Glutamatergic neuron (in vitro differentiated cells): ENCODE results near the gene IKZF3. TPM values are rescaled to one million over a fixed set of nuclear protein-coding genes. Genes with fewer than 3 reads are reported as not detected.

Experiments
- DNase-seq: peaks from one replicate; pipeline ENCODE4 v3.0.0; 2022
- H3K27ac Mint-ChIP-seq: one replicate; pipeline ENCODE4 v1.8.0; 2020; ENCODE audit warnings: mild to moderate bottlenecking, mixed read lengths, inconsistent platforms; ENCODE audit not compliant: unreplicated experiment
- H3K27me3 Mint-ChIP-seq: one replicate; pipeline ENCODE4 v1.8.0; 2020; ENCODE audit warnings: mild to moderate bottlenecking, moderate library complexity, mixed read lengths, inconsistent platforms; ENCODE audit not compliant: unreplicated experiment
- H3K36me3 Mint-ChIP-seq: one replicate; pipeline ENCODE4 v1.8.0; 2020; ENCODE audit warnings: mild to moderate bottlenecking, mixed read lengths, inconsistent platforms; ENCODE audit not compliant: unreplicated experiment
- H3K4me1 Mint-ChIP-seq: one replicate; pipeline ENCODE4 v1.8.0; 2020; ENCODE audit warnings: mild to moderate bottlenecking, low read depth, mixed read lengths, inconsistent platforms; ENCODE audit not compliant: unreplicated experiment
- H3K4me3 Mint-ChIP-seq: one replicate; pipeline ENCODE4 v1.8.0; 2020; ENCODE audit warnings: mild to moderate bottlenecking, mixed read lengths, inconsistent platforms; ENCODE audit not compliant: unreplicated experiment
- H3K9me3 Mint-ChIP-seq: one replicate; pipeline ENCODE4 v1.8.0; 2020; ENCODE audit warnings: mild to moderate bottlenecking, moderate library complexity, mixed read lengths, inconsistent platforms; ENCODE audit not compliant: unreplicated experiment
- total RNA-seq: library from RNA; stranded (reverse); fragmentation: NEBNext Ultra II Directional; extraction: Animal tissue kit (Norgen Biotek cat#: 25700); gene quantifications from one replicate; pipeline ENCODE4 v1.2.1, GENCODE V29; 2021; ENCODE audit not compliant: unreplicated experiment
- TF ChIP-seq, protein P1 (sequence below): fragments of 200-600 bp; sonication (generic); IDR thresholded peaks from one replicate; pipeline ENCODE4 v1.5.0; 2021; ENCODE audit not compliant: partially characterized antibody, unreplicated experiment

Gene IKZF3
- total RNA-seq, 1 donor from 2014 or later: not detected

DNA sequence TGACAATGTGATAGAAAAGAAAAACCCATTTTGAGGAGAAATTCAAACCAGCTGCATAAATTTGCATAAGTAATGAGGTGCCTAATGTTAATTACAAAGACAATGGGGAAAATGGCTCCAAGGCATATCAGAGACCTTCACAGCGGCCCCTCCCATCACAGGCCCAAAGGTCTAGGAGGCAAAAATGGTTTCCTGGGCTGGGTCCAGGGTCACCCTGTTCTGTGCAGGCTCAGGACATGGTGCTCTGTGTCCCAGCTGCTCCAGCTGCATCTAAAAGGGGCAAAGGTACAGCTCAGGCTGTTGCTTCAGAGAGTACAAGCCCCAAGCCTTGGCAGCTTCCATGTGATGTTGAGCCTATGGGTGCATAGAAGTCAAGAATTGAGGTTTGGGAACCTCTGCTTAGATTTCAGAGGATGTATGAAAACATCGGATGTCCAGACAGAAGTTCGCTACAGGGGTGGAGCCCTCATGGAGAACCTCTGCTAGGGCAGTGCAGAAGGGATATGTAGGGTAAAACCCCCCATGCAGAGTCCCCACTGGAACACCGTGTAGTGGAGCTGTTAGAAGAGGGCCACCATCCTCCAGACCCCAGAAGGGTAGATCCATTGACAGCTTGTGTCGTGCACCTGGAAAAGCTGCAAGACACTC lies 40.6 kb downstream of the IKZF3 start:
- H3K27ac Mint-ChIP-seq: no peak overlapping the region
- peaks cover 19% of the 10 kb centered on the region for H3K36me3 Mint-ChIP-seq
- no peaks in the 10 kb centered on the region for H3K4me1 Mint-ChIP-seq
- DNase-seq: no peak
- no peak overlapping the region for H3K4me3 Mint-ChIP-seq
- TF ChIP-seq, protein P1, sequence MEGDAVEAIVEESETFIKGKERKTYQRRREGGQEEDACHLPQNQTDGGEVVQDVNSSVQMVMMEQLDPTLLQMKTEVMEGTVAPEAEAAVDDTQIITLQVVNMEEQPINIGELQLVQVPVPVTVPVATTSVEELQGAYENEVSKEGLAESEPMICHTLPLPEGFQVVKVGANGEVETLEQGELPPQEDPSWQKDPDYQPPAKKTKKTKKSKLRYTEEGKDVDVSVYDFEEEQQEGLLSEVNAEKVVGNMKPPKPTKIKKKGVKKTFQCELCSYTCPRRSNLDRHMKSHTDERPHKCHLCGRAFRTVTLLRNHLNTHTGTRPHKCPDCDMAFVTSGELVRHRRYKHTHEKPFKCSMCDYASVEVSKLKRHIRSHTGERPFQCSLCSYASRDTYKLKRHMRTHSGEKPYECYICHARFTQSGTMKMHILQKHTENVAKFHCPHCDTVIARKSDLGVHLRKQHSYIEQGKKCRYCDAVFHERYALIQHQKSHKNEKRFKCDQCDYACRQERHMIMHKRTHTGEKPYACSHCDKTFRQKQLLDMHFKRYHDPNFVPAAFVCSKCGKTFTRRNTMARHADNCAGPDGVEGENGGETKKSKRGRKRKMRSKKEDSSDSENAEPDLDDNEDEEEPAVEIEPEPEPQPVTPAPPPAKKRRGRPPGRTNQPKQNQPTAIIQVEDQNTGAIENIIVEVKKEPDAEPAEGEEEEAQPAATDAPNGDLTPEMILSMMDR: no peak
- peaks cover 8% of the 10 kb centered on the region for H3K9me3 Mint-ChIP-seq
- H3K27me3 Mint-ChIP-seq: no peaks in the 10 kb centered on the region

DNA sequence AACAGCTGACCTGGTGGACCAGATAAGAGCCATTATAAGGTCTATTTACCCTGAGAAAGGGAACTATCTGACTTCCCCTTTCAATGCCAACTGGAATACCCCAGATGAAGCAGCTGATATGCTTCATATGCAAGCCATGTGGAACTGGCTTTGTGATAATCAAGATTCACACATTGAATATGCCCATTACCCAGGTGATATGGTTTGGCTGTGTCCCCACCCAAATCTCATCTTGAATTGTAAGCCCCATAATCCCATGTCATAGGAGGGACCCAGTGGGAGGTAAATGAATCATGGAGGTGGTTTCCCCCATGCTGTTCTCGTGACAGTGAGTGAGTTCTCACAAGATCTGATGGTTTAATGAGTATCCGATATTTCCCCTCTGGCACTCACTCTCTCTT lies 42.1 kb downstream of the IKZF3 start:
- Mint-ChIP-seq H3K36me3 (peaks cover 19% of the 10 kb centered on the region), H3K4me1 (no peaks in the 10 kb centered on the region), H3K27me3 (no peaks in the 10 kb centered on the region), H3K9me3 (peaks cover 8% of the 10 kb centered on the region), H3K4me3 (no peak overlapping the region), H3K27ac (no peak overlapping the region)
- TF ChIP-seq, protein P1: no peak
- no peak for DNase-seq

DNA sequence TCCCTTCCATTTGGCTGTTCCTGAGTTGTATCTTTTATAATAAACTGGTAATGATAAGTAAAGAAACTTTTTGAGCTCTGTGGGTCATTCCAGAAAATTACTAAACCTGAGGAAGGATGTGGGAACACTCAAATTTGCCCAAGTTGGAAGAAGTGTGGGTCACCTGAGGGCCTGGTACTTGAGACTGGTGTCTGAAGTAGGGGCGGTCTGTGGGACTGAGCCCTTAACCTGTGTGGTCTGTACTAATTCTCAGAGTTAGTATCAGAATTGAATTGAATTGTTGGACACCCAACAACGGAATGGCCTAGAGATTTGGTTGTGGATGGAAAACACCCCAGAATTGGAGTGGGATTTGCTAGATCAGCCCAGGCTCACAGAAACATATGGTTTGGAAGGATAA lies 43.1 kb downstream of the IKZF3 start:
- H3K4me1 Mint-ChIP-seq: no peaks in the 10 kb centered on the region
- H3K4me3 Mint-ChIP-seq: no peak overlapping the region
- peaks cover 19% of the 10 kb centered on the region for H3K36me3 Mint-ChIP-seq
- no peak for DNase-seq
- H3K27me3 Mint-ChIP-seq: no peaks in the 10 kb centered on the region
- peaks cover 8% of the 10 kb centered on the region for H3K9me3 Mint-ChIP-seq
- no peak overlapping the region for H3K27ac Mint-ChIP-seq
- TF ChIP-seq, protein P1: no peak

DNA sequence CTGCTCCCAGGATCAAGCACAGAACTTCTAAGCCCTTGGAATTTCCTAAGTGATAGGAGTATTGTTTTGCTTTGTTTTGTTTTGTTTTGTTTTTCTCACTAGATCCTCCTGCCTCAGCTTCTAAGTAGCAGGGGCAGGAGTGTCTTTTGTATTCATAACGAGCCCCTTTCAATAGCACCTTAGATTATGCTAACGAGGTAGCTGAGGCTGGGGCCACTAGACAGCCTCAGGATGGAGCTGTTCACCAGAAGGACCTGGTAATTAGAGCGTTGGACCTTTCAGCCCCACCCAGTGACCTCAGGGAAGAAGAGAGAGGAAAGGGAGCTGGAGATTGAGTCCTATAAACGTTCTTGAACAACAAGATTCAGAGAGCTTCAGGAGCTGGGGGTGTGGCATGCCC lies 43.6 kb downstream of the IKZF3 start:
- H3K4me3 Mint-ChIP-seq: no peak overlapping the region
- no peak for DNase-seq
- H3K27me3 Mint-ChIP-seq: no peaks in the 10 kb centered on the region
- H3K27ac Mint-ChIP-seq: no peak overlapping the region
- peaks cover 8% of the 10 kb centered on the region for H3K9me3 Mint-ChIP-seq
- TF ChIP-seq, protein P1: no peak
- peaks cover 19% of the 10 kb centered on the region for H3K36me3 Mint-ChIP-seq
- H3K4me1 Mint-ChIP-seq: no peaks in the 10 kb centered on the region

DNA sequence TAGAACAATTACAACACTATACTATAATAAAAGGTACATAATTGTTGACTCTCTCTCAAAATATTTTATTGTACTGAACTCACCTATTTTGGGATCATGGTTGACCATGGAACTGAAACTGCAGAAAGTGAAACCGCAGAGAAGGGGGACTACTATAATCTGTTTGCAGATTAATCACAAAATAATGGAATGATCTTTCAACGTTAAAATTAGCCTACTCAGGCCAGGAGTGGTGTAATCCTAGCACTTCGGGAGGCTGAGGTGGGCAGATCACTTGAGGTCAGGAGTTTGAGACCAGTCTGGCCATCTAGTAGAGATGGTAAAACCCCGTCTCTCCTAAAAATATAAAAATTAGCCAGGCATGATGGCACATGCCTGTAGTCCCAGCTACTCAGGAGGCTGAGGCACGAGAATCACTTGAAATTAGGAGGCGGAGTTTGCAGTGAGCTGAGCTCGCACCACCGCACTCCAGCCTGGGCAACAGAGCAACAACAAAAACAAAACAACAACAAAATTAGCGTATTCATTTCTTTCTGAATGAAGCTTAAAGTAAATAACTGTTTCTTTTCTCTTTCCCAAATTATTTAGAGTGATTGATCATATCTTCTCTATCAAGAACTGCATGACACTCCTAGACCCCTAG lies 45.6 kb downstream of the IKZF3 start:
- DNase-seq: no peak
- H3K4me1 Mint-ChIP-seq: no peaks in the 10 kb centered on the region
- TF ChIP-seq, protein P1: no peak
- peaks cover 5% of the 10 kb centered on the region for H3K9me3 Mint-ChIP-seq
- H3K36me3 Mint-ChIP-seq: peaks cover 14% of the 10 kb centered on the region
- H3K4me3 Mint-ChIP-seq: no peak overlapping the region
- no peak overlapping the region for H3K27ac Mint-ChIP-seq
- H3K27me3 Mint-ChIP-seq: no peaks in the 10 kb centered on the region
